GM12878 (cell line): ENCODE data around the gene ST8SIA1. TPM values are rescaled to one million over a fixed set of nuclear protein-coding genes. Genes with fewer than 3 reads are reported as not detected.

Source experiments
- ATAC-seq: fragments of 200-7000 bp; cut with Tn5 transposase; 3 replicates; pipeline ENCODE4 v1.9.1; 2020; ENCODE audit warnings: mild to moderate bottlenecking, moderate library complexity
- BruUV-seq: library from RNA; stranded (reverse); fragments of 400-500 nt; replicated peaks from 2 replicates; lab custom pipeline; 2021; lab: Mats Ljungman, UMichigan
- CTCF ChIA-PET: fragments of 300-600 bp; sonication (Branson Sonifier 250); formaldehyde crosslinking; extraction: SDS; loops from one replicate; lab custom pipeline; 2021; ENCODE audit warnings: inconsistent platforms; lab: Yijun Ruan, JAX
- POLR2A ChIA-PET: fragments of 350-600 bp; formaldehyde crosslinking; extraction: SDS; loops from one replicate; lab custom pipeline; 2021; ENCODE audit warnings: inconsistent platforms; lab: Charles Lee
- RAD21 ChIA-PET: fragments of 300-600 bp; sonication (Branson Sonifier 250); formaldehyde crosslinking; loops from one replicate; lab custom pipeline; 2023; ENCODE audit warnings: antibody characterized with exemption; ENCODE audit not compliant: unreplicated experiment; lab: Charles Lee
- SMC1A ChIA-PET: fragments of 300-600 bp; sonication (Branson Sonifier 250); formaldehyde crosslinking; loops from one replicate; lab custom pipeline; 2023; ENCODE audit not compliant: unreplicated experiment, uncharacterized antibody; lab: Charles Lee
- DNase-seq: peaks from one replicate; pipeline ENCODE4 v3.0.0-alpha.2; 2011; ENCODE audit warnings: low read depth, low spot score
- FAIRE-seq: peaks from 3 replicates; lab custom pipeline; 2011; peaks lifted over from hg19 to GRCh38; lab: Jason Lieb, UNC
- H2AFZ ChIP-seq: 2 replicates; pipeline ENCODE4 v1.6.0; 2011; ENCODE audit warnings: low read depth, low read length, control low read depth; ENCODE audit not compliant: control insufficient read depth
- H3K27ac ChIP-seq: 2 replicates; pipeline ENCODE4 v1.5.1; 2011; ENCODE audit warnings: control low read depth; ENCODE audit not compliant: control insufficient read depth, insufficient read depth
- H3K27me3 ChIP-seq, 2 experiments: replicated peaks in 1 of 2; 2 replicates each; pipeline versions ENCODE4 v1.6.0 to v1.6.1; 2011; ENCODE audit warnings: low read length in 1 of 2; ENCODE audit not compliant: control insufficient read depth in 2 of 2, insufficient read depth in 2 of 2
- H3K36me3 ChIP-seq, 2 experiments: 2 replicates each; pipeline ENCODE4 v1.5.1; 2011; ENCODE audit warnings: low read length in 1 of 2; ENCODE audit not compliant: control insufficient read depth in 2 of 2, insufficient read depth in 2 of 2
- H3K4me1 ChIP-seq: 2 replicates; pipeline ENCODE4 v1.6.1; 2011; ENCODE audit warnings: mild to moderate bottlenecking, low read length, moderate library complexity, mixed read lengths; ENCODE audit not compliant: control insufficient read depth, insufficient read depth
- H3K4me2 ChIP-seq: 2 replicates; pipeline ENCODE4 v1.6.0; 2011; ENCODE audit warnings: control low read depth; ENCODE audit not compliant: control insufficient read depth, insufficient read depth
- H3K4me3 ChIP-seq: fragments of 200-600 bp; sonication (generic); 2 replicates; pipeline ENCODE4 v1.5.1; 2016
- H3K79me2 ChIP-seq: 2 replicates; pipeline ENCODE4 v1.6.0; 2011; ENCODE audit warnings: low read length; ENCODE audit not compliant: control insufficient read depth, insufficient read depth
- H3K9ac ChIP-seq: 2 replicates; pipeline ENCODE4 v1.8.0; 2011; ENCODE audit warnings: low read length, control low read depth, mixed read lengths; ENCODE audit not compliant: control insufficient read depth, insufficient read depth
- H3K9me3 ChIP-seq: replicated peaks from 3 replicates; pipeline ENCODE4 v1.5.1; 2011; ENCODE audit warnings: mild to moderate bottlenecking, low read length; ENCODE audit not compliant: control insufficient read depth, insufficient read depth
- H4K20me1 ChIP-seq: 2 replicates; pipeline ENCODE4 v1.6.0; 2011; ENCODE audit not compliant: control insufficient read depth, insufficient read depth
- CBX3 ChIP-seq: fragments of 200-600 bp; sonication (generic); IDR thresholded peaks from 2 replicates; pipeline ENCODE4 v1.6.1; 2016; ENCODE audit warnings: low read depth, borderline replicate concordance
- E2F4 ChIP-seq: IDR thresholded peaks from 2 replicates; pipeline ENCODE4 v1.6.1; 2012; ENCODE audit warnings: low read depth, low read length, improper control_type of control experiment
- ELK1 ChIP-seq: IDR thresholded peaks from 2 replicates; pipeline ENCODE4 v1.6.1; 2012; ENCODE audit warnings: low read depth, low read length, improper control_type of control experiment
- GABPA ChIP-seq: IDR thresholded peaks from 2 replicates; pipeline ENCODE4 v1.6.1; 2014; ENCODE audit warnings: antibody characterized with exemption, low read depth, mild to moderate bottlenecking, inconsistent platforms
- IKZF1 ChIP-seq: fragments of 450-650 bp; conservative IDR thresholded peaks from 2 replicates; pipeline ENCODE4 v1.6.1; 2017; ENCODE audit warnings: antibody characterized with exemption, mild to moderate bottlenecking
- SKIL ChIP-seq: fragments of 450-650 bp; IDR thresholded peaks from 2 replicates; pipeline ENCODE4 v1.6.1; 2017; ENCODE audit warnings: mild to moderate bottlenecking, low read depth, inconsistent platforms; ENCODE audit not compliant: poor library complexity, severe bottlenecking
- SUZ12 ChIP-seq: fragments of 200-600 bp; sonication (generic); IDR thresholded peaks from one replicate; pipeline ENCODE4 v1.6.1; 2018; ENCODE audit warnings: antibody characterized with exemption, mild to moderate bottlenecking; ENCODE audit not compliant: unreplicated experiment
- TBL1XR1 ChIP-seq: IDR thresholded peaks from 2 replicates; pipeline ENCODE4 v1.6.1; 2012; ENCODE audit warnings: low read depth, low read length, improper control_type of control experiment
- WGBS: methylation state at CpG from one replicate; pipeline ENCODE4 v1.1.6; 2016; ENCODE audit warnings: low lambda C conversion rate; ENCODE audit not compliant: insufficient replicate concordance, insufficient coverage; ENCODE audit errors: missing lambda C conversion rate; 5-methylcytosine and 5-hydroxymethylcytosine counted together
- in situ Hi-C: fragments of 300-500 bp; cut with MboI; formaldehyde crosslinking; loops from 9 replicates; pipeline ENCODE4 v1.14.3; 2018; ENCODE audit warnings: mixed read lengths
- intact Hi-C: fragments of 100-400 bp; cut with micrococcal nuclease; formaldehyde crosslinking; loops from one replicate; pipeline ENCODE4 v1.14.2; 2022; ENCODE audit not compliant: unreplicated experiment
- polyA plus RNA-seq, 11 experiments: library from polyadenylated mRNA; depleted of rRNA in 4 of 11; unstranded in 6 of 11; stranded (reverse) in 5 of 11; fragments of >200 nt; fragmentation: Nextera tagmentation in 4 of 11; fragmentation: Illumina TruSeq in 1 of 11; extraction: Ambion mirVana in 4 of 11; extraction: Trizol in 1 of 11; gene quantifications; 1 replicate in 1 of 11; 2 replicates in 10 of 11; pipeline versions ENCODE4 v1.2.1 to v1.2.3, GENCODE V29; 2011 to 2016; ENCODE audit warnings: inconsistent platforms in 2 of 11, missing spikeins in 2 of 11, low read depth in 1 of 11
- total RNA-seq, 4 experiments: library from RNA; depleted of rRNA in 3 of 4; stranded (reverse); fragments of >200 nt in 3 of 4; fragmentation: Illumina TruSeq in 1 of 4; extraction: Trizol in 1 of 4; gene quantifications; 2 replicates each; pipeline versions ENCODE4 v1.2.1 to v1.2.3, GENCODE V29; 2013 to 2021

The ST8SIA1 gene
- total and polyA plus RNA-seq, 10 of the 15 experiments (the other 5 are each of a cell fraction or from before 2014, with no cell fraction given), result 0.23 to 0.35 (median 0.23) TPM; not detected in 7

- TF ChIP-seq E2F4 (no peak), SKIL (no peak), SUZ12 (no peak)
Measured at GRCh38 chr12:22366181-22366580, 31.7 kb upstream of the ST8SIA1 start (continued).

GRCh38 chr12:22361785-22362184, 27.3 kb upstream of the ST8SIA1 start:
- intact Hi-C loops (no loop called here), in situ Hi-C loops (no loop called here)
- no peaks in the 10 kb centered on the region; a peak in 1 of 4 replicates for H3K27me3 ChIP-seq
- no TSS peak for BruUV-seq
- H4K20me1 ChIP-seq, result no peaks in the 10 kb centered on the region
- H3K4me2 ChIP-seq, result no peak overlapping the region
- no peaks in the 10 kb centered on the region for H3K9me3 ChIP-seq
- H3K27ac ChIP-seq, result no peak overlapping the region
- DNase-seq (no peak), FAIRE-seq (no peak), ATAC-seq (no peak)
- RAD21 ChIA-PET, result no interaction called here
- no peak for TF ChIP-seq TBL1XR1
- no peak for TF ChIP-seq GABPA
- TF ChIP-seq IKZF1, result no peak
- no peak for TF ChIP-seq ELK1
- no peak for TF ChIP-seq CBX3
- no peaks in the 10 kb centered on the region for H3K4me1 ChIP-seq
- no peak overlapping the region for H3K9ac ChIP-seq
- no peak overlapping the region for H2AFZ ChIP-seq
- CTCF ChIA-PET, result no interaction called here
- no peaks in the 10 kb centered on the region for H3K79me2 ChIP-seq
- H3K36me3 ChIP-seq, result no peaks in the 10 kb centered on the region
- WGBS, result 12% methylated on average over 4 of the region's 4 CpGs
- POLR2A ChIA-PET, result no interaction called here
- no peak overlapping the region for H3K4me3 ChIP-seq
- SMC1A ChIA-PET, result interaction anchor here (0.6 to 0.8 kb wide), 2 partner anchors 11 to 240 kb away, joined by 3 read pairs; no protein-coding TSS in a partner anchor
